SU-DHL-6 (cell line): ENCODE measurements around the gene CAMK2D.

Experiments used
- H2AFZ ChIP-seq: fragments of 200-600 bp; sonication (generic); 2 replicates; pipeline ENCODE4 v1.6.1; 2014; ENCODE audit warnings: low read depth, mild to moderate bottlenecking, moderate library complexity, mixed read lengths, antibody characterized with exemption, low read length; ENCODE audit not compliant: severe bottlenecking
- H3F3A ChIP-seq: fragments of 200-600 bp; shearing (Covaris generic); 2 replicates; pipeline ENCODE4 v1.6.0; 2016; ENCODE audit warnings: antibody characterized with exemption, mild to moderate bottlenecking; ENCODE audit not compliant: insufficient read depth
- H3K27ac ChIP-seq: fragments of 200-600 bp; sonication (generic); 2 replicates; pipeline ENCODE4 v1.5.1; 2016; ENCODE audit warnings: low read depth, mild to moderate bottlenecking, low read length, moderate library complexity, mixed read lengths
- H3K27me3 ChIP-seq: fragments of 200-600 bp; sonication (generic), shearing (Covaris generic); 2 replicates; pipeline ENCODE4 v1.6.0; 2014; ENCODE audit warnings: mild to moderate bottlenecking, low read length
- H3K36me3 ChIP-seq: fragments of 200-600 bp; sonication (generic); 2 replicates; pipeline ENCODE4 v1.6.1; 2014; ENCODE audit warnings: mild to moderate bottlenecking, low read length, mixed read lengths
- H3K4me2 ChIP-seq: fragments of 300-600, 200-600 bp; shearing (Covaris generic), sonication (generic); 2 replicates; pipeline ENCODE4 v1.6.0; 2014; ENCODE audit warnings: low read length, low read depth, mild to moderate bottlenecking; ENCODE audit not compliant: poor library complexity, severe bottlenecking
- H3K4me3 ChIP-seq: fragments of 200-600 bp; sonication (generic); 2 replicates; pipeline ENCODE4 v1.5.1; 2014; ENCODE audit warnings: antibody characterized with exemption, low read length, mild to moderate bottlenecking, mixed read lengths; ENCODE audit not compliant: insufficient read depth, poor library complexity, severe bottlenecking
- H3K79me2 ChIP-seq: fragments of 200-600 bp; sonication (generic); 2 replicates; pipeline ENCODE4 v1.6.1; 2014; ENCODE audit warnings: mild to moderate bottlenecking, low read length, moderate library complexity; ENCODE audit not compliant: insufficient read depth
- H3K9ac ChIP-seq: fragments of 200-600 bp; sonication (generic); 2 replicates; pipeline ENCODE4 v1.7.0; 2014; ENCODE audit warnings: mild to moderate bottlenecking, low read length
- H3K9me2 ChIP-seq: fragments of 200-600 bp; sonication (generic); replicated peaks from 2 replicates; pipeline ENCODE4 v1.6.1; 2014; ENCODE audit warnings: low read length; ENCODE audit not compliant: insufficient read depth
- H3K9me3 ChIP-seq: fragments of 200-600 bp; sonication (generic); 2 replicates; pipeline ENCODE4 v1.6.1; 2014; ENCODE audit warnings: low read length, mixed read lengths; ENCODE audit not compliant: insufficient read depth
- H4K20me1 ChIP-seq: fragments of 200-600 bp; sonication (generic); 2 replicates; pipeline ENCODE4 v1.6.1; 2014; ENCODE audit warnings: low read depth, mild to moderate bottlenecking, antibody characterized with exemption, low read length, moderate library complexity, mixed read lengths
- EZH2phosphoT487 ChIP-seq: fragments of 200-600 bp; sonication (generic), shearing (Covaris generic); conservative IDR thresholded peaks from 2 replicates; pipeline ENCODE4 v1.6.1; 2018; ENCODE audit warnings: mild to moderate bottlenecking, antibody characterized with exemption, low read length, moderate library complexity, mixed read lengths
- TF ChIP-seq, protein P1 (sequence below): fragments of 200-600 bp; sonication (generic); IDR thresholded peaks from one replicate; pipeline ENCODE4 v1.5.1; 2017; ENCODE audit warnings: antibody characterized with exemption, mild to moderate bottlenecking, low read length, moderate library complexity; ENCODE audit not compliant: insufficient read depth, poor library complexity, severe bottlenecking

Gene CAMK2D

DNA sequence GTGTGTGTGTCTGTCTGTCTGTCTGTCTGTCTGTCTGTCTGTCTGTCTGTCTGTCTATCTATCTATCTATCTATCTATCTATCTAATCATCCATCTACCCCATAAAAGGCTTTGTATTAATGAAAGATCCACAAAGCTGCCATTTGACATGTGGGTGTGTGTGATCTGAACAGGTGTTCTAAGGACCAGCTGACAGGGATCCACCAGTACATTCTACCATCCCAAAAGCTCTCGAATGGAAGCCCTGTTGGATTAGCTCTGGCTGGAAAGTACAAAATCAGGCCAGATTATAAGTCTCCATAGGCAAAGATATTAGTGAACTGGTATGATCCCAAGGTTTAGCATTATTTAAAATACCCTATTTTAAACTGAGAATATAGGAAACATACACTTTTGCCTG lies 299.3 kb downstream of the CAMK2D start:
- Histone ChIP-seq H3K9ac (no peak overlapping the region), H3K4me2 (no peak overlapping the region), H4K20me1 (no peaks in the 10 kb centered on the region), H2AFZ (no peak overlapping the region), H3K27me3 (no peaks in the 10 kb centered on the region), H3K4me3 (no peak overlapping the region), H3K79me2 (no peaks in the 10 kb centered on the region), H3K27ac (no peak overlapping the region), H3K9me3 (no peaks in the 10 kb centered on the region), H3K9me2 (no peaks in the 10 kb centered on the region), H3F3A (no peaks in the 10 kb centered on the region), H3K36me3 (no peaks in the 10 kb centered on the region)
- no peak for TF ChIP-seq EZH2phosphoT487
- TF ChIP-seq, protein P1, sequence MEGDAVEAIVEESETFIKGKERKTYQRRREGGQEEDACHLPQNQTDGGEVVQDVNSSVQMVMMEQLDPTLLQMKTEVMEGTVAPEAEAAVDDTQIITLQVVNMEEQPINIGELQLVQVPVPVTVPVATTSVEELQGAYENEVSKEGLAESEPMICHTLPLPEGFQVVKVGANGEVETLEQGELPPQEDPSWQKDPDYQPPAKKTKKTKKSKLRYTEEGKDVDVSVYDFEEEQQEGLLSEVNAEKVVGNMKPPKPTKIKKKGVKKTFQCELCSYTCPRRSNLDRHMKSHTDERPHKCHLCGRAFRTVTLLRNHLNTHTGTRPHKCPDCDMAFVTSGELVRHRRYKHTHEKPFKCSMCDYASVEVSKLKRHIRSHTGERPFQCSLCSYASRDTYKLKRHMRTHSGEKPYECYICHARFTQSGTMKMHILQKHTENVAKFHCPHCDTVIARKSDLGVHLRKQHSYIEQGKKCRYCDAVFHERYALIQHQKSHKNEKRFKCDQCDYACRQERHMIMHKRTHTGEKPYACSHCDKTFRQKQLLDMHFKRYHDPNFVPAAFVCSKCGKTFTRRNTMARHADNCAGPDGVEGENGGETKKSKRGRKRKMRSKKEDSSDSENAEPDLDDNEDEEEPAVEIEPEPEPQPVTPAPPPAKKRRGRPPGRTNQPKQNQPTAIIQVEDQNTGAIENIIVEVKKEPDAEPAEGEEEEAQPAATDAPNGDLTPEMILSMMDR, result no peak

DNA sequence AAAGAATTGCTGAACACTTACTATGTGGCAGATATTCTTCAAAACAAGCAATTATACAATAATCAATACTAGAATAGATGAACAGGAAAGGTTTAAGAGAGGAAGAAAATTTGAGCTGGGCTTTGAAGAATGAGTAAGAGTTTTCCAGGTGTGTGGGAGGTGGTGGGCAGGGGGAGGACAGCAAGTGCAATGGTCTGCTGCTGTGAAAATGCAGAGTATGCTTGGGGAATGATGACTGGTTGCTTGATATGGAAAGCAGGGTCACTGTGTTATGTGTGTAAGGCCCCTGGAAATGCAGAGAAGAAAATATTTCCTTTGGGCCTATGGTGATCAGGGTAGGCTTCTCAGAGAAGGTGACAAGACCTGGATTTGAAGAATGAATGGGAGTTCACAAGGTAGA lies 300.3 kb downstream of the CAMK2D start:
- Histone ChIP-seq H3K79me2 (no peaks in the 10 kb centered on the region), H3K9me3 (no peaks in the 10 kb centered on the region), H2AFZ (no peak overlapping the region), H3K9ac (no peak overlapping the region), H4K20me1 (no peaks in the 10 kb centered on the region), H3F3A (no peaks in the 10 kb centered on the region), H3K27ac (no peak overlapping the region), H3K4me3 (no peak overlapping the region), H3K27me3 (no peaks in the 10 kb centered on the region), H3K9me2 (no peaks in the 10 kb centered on the region), H3K4me2 (no peak overlapping the region), H3K36me3 (no peaks in the 10 kb centered on the region)
- no peak for TF ChIP-seq EZH2phosphoT487
- TF ChIP-seq, protein P1, result no peak

DNA sequence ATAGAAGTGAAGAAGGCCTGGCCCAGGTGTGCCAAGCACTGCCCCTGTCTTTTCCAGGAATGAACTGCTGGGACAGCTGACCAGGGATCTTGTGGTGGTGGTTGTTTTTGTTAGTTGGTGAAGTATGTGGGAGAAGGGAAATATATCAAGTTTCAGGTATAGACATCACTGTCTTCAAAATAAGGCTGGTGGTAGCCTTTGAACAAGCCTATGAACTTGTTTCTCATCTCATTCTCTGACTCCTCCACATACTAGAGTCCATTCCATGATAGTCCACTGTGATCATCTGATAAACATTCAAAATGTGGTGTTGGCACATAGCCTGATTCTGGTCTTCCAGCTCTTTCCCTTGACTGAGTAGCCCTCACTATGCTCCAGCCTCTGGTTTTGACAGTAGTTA lies 303.7 kb downstream of the CAMK2D start:
- H3K4me2 ChIP-seq, result no peak overlapping the region
- H3K9me3 ChIP-seq, result no peaks in the 10 kb centered on the region
- no peak overlapping the region for H3K27ac ChIP-seq
- no peaks in the 10 kb centered on the region for H3F3A ChIP-seq
- H2AFZ ChIP-seq, result no peak overlapping the region
- H3K79me2 ChIP-seq, result no peaks in the 10 kb centered on the region
- H4K20me1 ChIP-seq, result no peaks in the 10 kb centered on the region
- H3K27me3 ChIP-seq, result no peaks in the 10 kb centered on the region
- H3K9me2 ChIP-seq, result no peaks in the 10 kb centered on the region
- H3K9ac ChIP-seq, result no peak overlapping the region
- H3K36me3 ChIP-seq, result no peaks in the 10 kb centered on the region
- no peak overlapping the region for H3K4me3 ChIP-seq
- no peak for TF ChIP-seq EZH2phosphoT487

DNA sequence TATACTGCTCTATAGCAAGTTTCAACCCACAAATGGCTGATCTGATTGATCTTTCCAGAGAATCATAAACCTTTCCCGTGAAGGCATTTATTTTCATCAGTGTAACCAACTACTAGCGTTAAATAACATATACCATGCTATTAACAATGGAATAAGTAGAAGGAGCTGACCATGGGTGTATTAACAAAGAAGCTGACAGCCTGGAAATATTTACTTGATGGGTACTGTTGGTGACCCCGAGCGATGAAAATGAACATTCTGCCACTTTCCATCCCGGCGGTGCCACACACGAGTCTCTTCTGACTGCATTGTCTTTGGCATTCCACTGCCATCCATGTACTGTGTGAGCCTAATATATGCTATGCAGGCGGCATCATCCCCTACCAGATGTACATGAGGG lies 304.4 kb downstream of the CAMK2D start:
- Histone ChIP-seq H4K20me1 (no peaks in the 10 kb centered on the region), H3K4me3 (no peak overlapping the region), H3K9me2 (no peaks in the 10 kb centered on the region), H3K27ac (no peak overlapping the region), H2AFZ (no peak overlapping the region), H3F3A (no peaks in the 10 kb centered on the region), H3K9ac (no peak overlapping the region), H3K79me2 (no peaks in the 10 kb centered on the region), H3K9me3 (no peaks in the 10 kb centered on the region), H3K36me3 (no peaks in the 10 kb centered on the region), H3K4me2 (no peak overlapping the region), H3K27me3 (no peaks in the 10 kb centered on the region)
- no peak for TF ChIP-seq EZH2phosphoT487
- TF ChIP-seq, protein P1, result no peak
